ENCODE data around the gene BCL6B. TPM values are rescaled to one million over a fixed set of nuclear protein-coding genes. Genes with fewer than 3 reads are reported as not detected.
"Not testable (repeated sequence)": the region's sequence is repeated elsewhere in the genome, so short reads cannot be mapped to it uniquely, and the experiment has no call there.

Gene BCL6B
- total and polyA plus RNA-seq, 2 of the 4 experiments (the other 2 are of a cell fraction), result not detected

- POLR2A ChIA-PET (ENCODE audit: unreplicated experiment); H3K9ac ChIP-seq (ENCODE audit: low read depth, low read length); H2AFZ ChIP-seq (replicated peaks; ENCODE audit: low read length, poor library complexity); H2BK20ac ChIP-seq (ENCODE audit: low read depth, low read length); H2BK15ac ChIP-seq (ENCODE audit: low read depth, low read length); H2AK9ac ChIP-seq (replicated peaks; ENCODE audit: low read depth, low read length, poor library complexity); H3K4me3 ChIP-seq (ENCODE audit: insufficient read depth, low read depth, low read length); H2BK120ac ChIP-seq (ENCODE audit: low read depth, low read length); H2BK5ac ChIP-seq (ENCODE audit: low read depth, low read length, poor library complexity, severe bottlenecking); H3K4me2 ChIP-seq (ENCODE audit: low read depth, low read length); H2AK5ac ChIP-seq (ENCODE audit: low read depth, low read length); BruUV-seq (replicated peaks); H3K23ac ChIP-seq (ENCODE audit: low read depth, low read length); DNase-seq; dilution Hi-C loops (cut with HindIII; ENCODE audit: low sequenced_read_pairs, unreplicated experiment); H3K56ac ChIP-seq (ENCODE audit: extremely low read depth, insufficient read depth, low read length); ATAC-seq (ENCODE audit: low read depth); H3K9me3 ChIP-seq (ENCODE audit: control insufficient read depth, insufficient read depth, low read length); H4K20me1 ChIP-seq (ENCODE audit: insufficient read depth, low read length); H3K4me1 ChIP-seq (ENCODE audit: control insufficient read depth, insufficient read depth, low read length); H3K27me3 ChIP-seq (ENCODE audit: control insufficient read depth, insufficient read depth, low read length); in situ Hi-C loops (cut with MboI; ENCODE audit: low sequenced_read_pairs); H3K36me3 ChIP-seq (ENCODE audit: control insufficient read depth, insufficient read depth, low read length); H3K27ac ChIP-seq (ENCODE audit: insufficient read depth, low read length); CTCF ChIA-PET; H3K79me1 ChIP-seq (ENCODE audit: low read depth in 1 of 2, low read length in 2 of 2); intact Hi-C loops (cut with micrococcal nuclease); H3K4ac ChIP-seq (ENCODE audit: low read depth, low read length); H3K9me1 ChIP-seq (ENCODE audit: insufficient read depth, low read length); H4K5ac ChIP-seq (ENCODE audit: low read depth, low read length); H4K91ac ChIP-seq (ENCODE audit: insufficient read depth, low read depth, low read length); H4K8ac ChIP-seq (ENCODE audit: low read depth in 2 of 2, low read length in 2 of 2); H3K14ac ChIP-seq (replicated peaks; ENCODE audit: low read depth, low read length); H3K18ac ChIP-seq (ENCODE audit: low read depth, low read length): not testable (repeated sequence)
- 60% methylated on average over 2 of the region's 5 CpGs; no CpG with 5 or more reads in 1 of the 2 experiments for WGBS, 2 experiments (ENCODE audit: extremely low coverage in 2 of 2, insufficient read length in 1 of 2)
Measured at GRCh38 chr17:6979440-6979839, 43.4 kb upstream of the BCL6B start.
